Measurements from ENCODE around the gene PLA2G12A.
A peak's percentile ranks its signal among the peaks of the same experiment; 100 is the strongest.
"Not testable (repeated sequence)": the region's sequence is repeated elsewhere in the genome, so short reads cannot be mapped to it uniquely, and the experiment has no call there.

The PLA2G12A gene

GRCh38 chr4:109728385-109728784 lies 1.5 kb downstream of the PLA2G12A start:
- no peak for DNase-seq

DNA sequence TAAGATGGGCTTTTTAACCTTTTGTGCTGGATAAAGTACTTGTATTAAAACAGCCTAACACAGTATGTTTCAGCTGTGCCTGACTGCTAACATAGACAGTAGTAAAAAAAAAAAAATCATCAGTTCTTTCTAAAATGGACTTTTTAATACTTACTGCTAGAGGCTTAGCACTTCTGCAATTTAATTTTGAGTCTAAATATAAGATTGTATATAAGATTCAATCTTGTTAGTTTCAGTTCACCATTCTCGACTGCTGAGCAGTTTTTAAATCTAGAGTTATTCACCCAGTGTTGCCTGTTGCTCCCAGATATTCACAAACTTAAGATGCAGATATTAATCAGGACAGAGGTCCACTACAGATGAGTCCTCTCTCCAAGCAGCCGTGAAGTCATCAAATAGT lies 6.8 kb downstream of the PLA2G12A start:
- DNase-seq, result no peak

- no peak for DNase-seq
Observed at GRCh38 chr4:109722357-109722756, 7.5 kb downstream of the PLA2G12A start.

GRCh38 chr4:109721033-109721432 lies 8.8 kb downstream of the PLA2G12A start:
- DNase-seq, result no peak

DNA sequence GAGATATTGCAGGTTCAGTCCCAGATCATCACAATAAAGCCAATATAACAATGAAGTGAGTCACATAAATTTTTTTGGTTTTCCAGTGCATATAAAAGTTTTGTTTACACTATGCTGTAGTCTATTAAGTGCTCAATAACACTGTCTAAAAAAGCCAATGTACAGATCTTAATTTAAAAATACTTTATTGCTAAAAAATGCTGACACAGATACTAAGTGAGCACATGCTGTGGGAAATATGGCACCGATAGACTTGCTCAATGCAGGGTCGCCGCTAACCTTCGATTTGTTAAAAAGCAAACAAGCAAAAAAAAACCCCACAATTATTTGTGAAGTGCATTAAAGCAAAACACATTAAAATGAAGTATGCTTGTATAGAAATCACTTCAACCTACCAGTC lies 10.3 kb downstream of the PLA2G12A start:
- DNase-seq, result no peak

GRCh38 chr4:109718759-109719158 lies 11.1 kb downstream of the PLA2G12A start:
- DNase-seq, result no peak

DNA sequence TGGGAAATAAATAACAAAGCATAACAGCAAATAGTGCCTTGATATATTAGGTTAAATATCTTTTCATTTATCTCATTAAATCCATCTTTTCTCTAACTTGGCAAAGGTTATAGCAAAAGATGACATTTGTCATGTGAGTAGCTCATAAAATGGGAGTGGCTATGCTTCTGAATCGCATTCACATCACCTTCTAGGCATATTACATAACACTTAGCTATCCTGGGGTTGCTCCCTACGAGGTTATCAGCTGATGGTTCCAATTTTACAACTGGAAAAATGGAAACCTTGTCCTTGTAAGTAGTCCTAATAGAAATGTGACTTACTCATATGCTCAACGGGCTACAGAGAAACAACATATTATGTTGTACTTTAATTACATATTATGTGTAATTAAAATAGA lies 16.4 kb downstream of the PLA2G12A start:
- no peak for DNase-seq

DNA sequence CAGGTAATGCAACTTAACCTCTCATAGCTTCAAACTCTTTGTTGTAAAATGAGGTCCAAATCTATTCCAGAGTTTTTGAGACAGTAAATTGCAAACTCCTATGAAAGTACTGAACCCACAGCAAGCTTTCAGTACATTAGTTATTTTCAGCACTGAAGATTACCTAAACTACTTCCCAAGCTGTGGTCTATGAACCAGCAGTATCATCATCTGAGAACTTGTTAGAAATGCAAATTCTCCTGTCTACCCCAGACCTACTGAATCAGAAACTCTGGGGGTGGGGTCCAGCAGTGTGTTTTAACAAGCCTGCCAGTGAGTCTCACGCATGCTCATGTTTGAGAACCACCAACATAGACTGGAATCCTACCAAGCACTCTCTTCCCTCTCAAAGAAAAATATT lies 20.9 kb downstream of the PLA2G12A start:
- DNase-seq, result no peak

- no peak for DNase-seq
Observed at GRCh38 chr4:109708435-109708834, 21.4 kb downstream of the PLA2G12A start.

DNA sequence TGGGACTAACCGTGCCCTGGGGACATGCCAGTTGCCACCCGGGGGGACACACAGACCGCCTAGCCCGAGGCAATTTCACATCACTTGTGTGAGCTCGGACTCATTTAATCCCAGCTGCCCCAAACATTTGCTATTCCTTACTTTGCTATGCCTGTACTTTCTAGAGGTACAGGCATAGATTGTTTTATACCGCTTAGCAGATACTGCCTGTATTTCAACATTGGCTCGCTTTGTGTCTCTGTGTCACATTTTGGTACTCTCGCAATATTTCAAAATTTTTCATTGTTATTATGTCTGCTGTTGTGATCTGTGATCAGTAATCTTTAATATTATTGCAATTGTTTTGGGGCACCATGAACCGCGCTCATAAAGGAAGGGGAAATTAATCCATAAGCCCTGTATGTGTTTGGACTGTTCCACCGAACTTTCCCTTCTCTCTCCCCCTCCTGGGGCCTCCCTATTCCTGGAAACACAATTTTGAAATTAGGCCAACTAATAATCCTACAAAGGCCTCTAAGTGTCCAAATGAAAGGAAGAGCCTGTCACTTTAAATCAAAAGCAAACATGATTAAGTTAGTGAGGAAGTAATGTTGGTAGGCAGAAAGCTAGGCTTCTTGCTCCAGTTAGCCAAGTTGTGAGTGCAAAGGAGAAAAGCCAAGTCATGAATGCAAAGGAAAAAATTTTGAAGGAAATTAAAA lies 26.1 kb downstream of the PLA2G12A start:
- DNase-seq, result peak; percentile 19

- DNase-seq, result peak; percentile 63
Observed at GRCh38 chr4:109702950-109703663, 26.8 kb downstream of the PLA2G12A start, which contains the start of gene CASP6. Gene CASP6 (minus strand): TSS chr4:109703445. CDS start chr4:109703395, 50 bp downstream.

DNA sequence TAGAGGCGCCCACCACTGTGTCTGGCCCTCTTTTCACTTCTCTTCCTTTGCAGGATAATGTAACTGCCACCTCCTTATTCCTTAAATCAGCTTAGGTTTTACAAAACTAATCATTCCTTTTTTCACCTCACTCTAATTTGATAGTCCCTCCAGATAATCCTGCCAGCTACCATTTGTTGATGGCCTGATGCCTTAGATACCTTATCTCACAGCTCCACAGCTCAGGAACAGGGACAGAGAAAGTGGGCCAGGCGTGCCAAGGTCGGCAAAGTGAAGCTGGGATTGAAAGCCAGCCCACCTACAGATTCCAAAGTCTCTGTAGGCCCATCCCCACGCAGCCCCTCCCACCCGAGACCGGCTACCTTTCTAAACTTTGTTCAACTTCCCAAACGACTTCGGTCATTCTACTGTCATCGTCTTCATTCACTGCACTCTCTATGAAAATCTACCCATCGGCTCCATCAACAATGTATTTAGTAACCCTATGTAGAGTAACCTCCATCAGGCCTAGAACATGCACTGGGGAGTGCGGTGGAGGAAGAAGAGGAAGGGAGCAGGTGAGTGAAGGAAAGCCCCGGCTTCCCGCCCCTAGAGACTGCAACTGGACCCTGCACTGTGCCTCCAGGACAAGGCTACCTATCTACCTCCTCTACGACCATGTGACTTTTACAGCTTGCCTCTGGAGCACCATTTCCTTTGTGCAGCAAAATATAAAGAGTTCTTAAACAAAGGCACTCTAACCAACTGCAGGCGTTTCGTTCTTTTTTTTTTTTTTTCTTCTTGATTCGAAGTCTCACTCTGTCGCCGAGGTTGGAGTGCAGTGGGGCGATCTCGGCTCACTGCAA lies 28.1 kb downstream of the PLA2G12A start:
- DNase-seq, result peak; percentile 38

GRCh38 chr4:109699553-109700225 lies 30.2 kb downstream of the PLA2G12A start:
- DNase-seq, result no peak

DNA sequence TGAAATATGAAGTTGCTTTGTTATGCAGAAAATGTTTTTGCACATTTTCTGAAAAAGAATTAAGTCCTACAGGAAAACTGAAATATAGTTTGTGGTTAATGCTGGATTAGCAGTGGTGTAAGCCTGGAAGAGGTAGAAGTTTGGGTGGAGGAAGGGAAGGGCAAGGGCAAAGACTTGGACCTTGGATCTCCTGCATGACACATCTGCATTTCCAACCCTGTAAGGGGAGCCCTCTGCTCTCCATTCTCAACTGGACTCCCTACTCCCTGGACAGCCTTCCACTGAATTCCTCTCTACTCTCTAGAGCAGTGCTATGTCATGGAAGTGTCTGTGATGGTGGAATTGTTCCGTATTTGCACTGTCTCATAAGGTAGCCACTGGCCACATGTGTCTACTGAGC lies 31.2 kb downstream of the PLA2G12A start:
- no peak for DNase-seq

DNA sequence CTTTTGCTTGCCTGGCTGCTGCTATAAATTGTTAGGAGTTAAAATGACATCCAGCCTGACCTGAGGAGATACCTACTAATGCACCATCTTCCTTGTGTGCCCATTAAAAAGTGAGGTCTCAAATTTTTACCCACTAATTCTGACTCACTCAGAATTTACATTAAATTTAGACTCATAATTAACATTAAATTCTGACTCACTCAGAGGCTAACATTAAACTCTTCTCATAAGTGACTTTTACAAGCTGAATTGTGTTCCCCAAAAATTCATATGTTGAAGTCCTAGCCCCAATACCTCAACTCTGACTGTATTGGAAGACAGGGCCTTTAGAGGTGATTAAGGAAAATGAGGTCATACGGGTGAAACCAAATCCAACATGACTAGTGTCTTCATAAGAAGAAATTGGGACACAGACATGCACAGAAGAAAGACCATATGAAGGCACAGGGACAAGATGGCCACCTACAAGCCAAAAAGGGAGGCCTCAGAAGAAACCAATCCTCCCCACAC lies 38.4 kb downstream of the PLA2G12A start:
- no peak for DNase-seq

DNA sequence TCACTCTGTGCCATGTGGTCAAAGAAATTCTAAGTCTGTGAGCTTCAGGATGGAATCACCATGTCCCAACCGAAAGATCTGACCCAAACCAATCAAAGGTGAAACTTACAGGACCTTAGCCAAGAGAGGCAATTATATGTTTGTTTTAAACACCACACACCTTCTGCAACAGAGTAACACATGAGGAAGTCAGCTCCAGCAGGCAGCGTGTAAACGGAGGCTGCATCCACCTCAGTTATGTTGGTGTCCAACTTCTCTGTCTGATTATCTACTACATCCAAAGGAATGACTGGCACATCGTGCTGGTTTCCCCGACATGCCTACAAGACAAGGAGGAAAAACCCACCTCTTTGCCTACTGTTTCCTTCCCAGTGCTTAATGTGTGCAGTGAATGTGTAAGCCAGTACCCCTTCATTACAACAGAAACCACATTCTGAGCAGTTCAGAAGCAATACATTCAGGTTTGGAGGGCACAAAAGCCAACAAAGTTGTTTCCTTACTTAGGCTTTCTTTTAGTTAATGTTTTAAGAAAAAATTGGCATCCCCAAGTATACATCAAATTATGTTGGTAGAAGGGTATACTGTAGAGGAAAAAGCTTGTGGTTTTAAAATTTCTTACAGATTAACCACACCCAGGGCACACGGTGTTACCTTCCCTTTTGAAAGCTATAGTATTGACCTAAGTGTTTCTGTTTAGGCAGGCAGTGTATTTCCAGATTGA lies 39.0 kb downstream of the PLA2G12A start:
- DNase-seq, result no peak

GRCh38 chr4:109684727-109685126 lies 45.1 kb downstream of the PLA2G12A start:
- no peak for DNase-seq

- DNase-seq, result no peak
Observed at GRCh38 chr4:109683621-109684253, 46.1 kb downstream of the PLA2G12A start.

- no peak for DNase-seq
Observed at GRCh38 chr4:109682875-109683274, 47.0 kb downstream of the PLA2G12A start.

DNA sequence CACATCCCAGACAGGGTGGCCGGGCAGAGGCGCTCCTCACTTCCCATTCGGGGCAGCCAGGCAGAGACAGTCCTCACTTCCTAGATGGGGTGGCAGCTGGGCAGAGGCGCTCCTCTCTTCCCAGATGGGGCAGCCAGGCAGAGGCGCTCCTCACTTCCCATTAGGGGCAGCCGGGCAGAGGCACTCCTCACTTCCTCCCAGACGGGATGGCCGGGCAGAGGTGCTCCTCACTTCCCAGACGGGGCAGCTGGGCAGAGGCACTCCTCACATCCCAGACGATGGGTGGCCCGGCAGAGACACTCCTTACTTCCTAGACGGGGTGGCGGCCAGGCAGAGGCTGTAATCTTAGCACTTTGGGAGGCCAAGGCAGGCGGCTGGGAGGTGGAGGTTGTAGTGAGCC lies 50.9 kb downstream of the PLA2G12A start:
- not testable (repeated sequence) for DNase-seq

GRCh38 chr4:109678472-109678871 lies 51.4 kb downstream of the PLA2G12A start:
- not testable (repeated sequence) for DNase-seq

DNA sequence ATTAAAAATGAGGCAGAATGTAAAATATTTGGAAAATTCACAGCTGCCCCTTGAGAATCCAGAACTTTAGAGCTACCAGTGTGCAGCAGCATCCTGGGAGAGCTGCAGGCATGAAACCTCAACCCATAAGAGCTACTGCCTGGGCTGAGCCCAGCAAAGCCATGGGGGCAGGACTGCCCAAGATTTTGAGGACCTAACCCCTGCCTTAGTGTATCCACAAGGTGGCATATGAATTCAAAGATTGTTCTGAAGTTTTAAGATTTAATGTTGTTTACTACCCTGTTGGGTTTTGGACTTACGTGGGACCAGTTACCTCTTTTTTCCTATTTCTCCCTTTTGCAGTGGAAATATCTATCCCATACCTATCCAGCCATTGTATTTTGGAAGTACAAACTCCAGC lies 53.0 kb downstream of the PLA2G12A start:
- DNase-seq, result no peak
